Panc1 (cell line): ENCODE results near the gene CTTNBP2NL.

Experiments
- POLR2AphosphoS5 ChIP-seq: IDR thresholded peaks from 2 replicates; pipeline ENCODE4 v1.6.1; 2012; ENCODE audit warnings: mild to moderate bottlenecking, low read depth, low read length, moderate library complexity
- TF ChIP-seq, protein P1 (sequence below): fragments of 450-650 bp; IDR thresholded peaks from 2 replicates; pipeline ENCODE4 v1.5.1; 2017; ENCODE audit warnings: mild to moderate bottlenecking

DNA sequence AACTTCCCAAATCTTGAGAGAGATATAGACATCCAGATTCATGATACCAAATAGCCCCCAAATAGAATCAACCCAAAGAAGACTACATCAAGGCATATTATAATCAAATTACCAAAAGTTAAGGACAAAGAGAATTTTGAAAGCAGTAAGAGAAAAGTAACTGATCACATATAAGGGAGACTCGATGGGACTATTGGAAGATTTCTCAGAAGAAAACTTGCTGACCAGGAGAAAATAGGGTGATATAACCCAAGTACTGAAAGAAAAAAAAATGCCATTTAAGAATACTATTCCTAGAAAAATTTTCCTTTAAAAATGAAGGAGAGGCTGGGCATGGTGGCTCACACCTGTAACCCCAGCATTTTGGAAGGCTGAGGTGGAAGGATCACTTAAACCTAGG, 82.3 kb downstream of the CTTNBP2NL start:
- no peak for TF ChIP-seq POLR2AphosphoS5
- TF ChIP-seq, protein P1, sequence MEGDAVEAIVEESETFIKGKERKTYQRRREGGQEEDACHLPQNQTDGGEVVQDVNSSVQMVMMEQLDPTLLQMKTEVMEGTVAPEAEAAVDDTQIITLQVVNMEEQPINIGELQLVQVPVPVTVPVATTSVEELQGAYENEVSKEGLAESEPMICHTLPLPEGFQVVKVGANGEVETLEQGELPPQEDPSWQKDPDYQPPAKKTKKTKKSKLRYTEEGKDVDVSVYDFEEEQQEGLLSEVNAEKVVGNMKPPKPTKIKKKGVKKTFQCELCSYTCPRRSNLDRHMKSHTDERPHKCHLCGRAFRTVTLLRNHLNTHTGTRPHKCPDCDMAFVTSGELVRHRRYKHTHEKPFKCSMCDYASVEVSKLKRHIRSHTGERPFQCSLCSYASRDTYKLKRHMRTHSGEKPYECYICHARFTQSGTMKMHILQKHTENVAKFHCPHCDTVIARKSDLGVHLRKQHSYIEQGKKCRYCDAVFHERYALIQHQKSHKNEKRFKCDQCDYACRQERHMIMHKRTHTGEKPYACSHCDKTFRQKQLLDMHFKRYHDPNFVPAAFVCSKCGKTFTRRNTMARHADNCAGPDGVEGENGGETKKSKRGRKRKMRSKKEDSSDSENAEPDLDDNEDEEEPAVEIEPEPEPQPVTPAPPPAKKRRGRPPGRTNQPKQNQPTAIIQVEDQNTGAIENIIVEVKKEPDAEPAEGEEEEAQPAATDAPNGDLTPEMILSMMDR = no peak
